ENCODE results near the gene BNC2. TPM values are rescaled to one million over a fixed set of nuclear protein-coding genes. Genes with fewer than 3 reads are reported as not detected.

The BNC2 gene
- total RNA-seq, 1 donor from 2014 or later: 15.2 TPM

GRCh38 chr9:16361118-16361517 lies 509.4 kb downstream of the BNC2 start:
- Mint-ChIP-seq H3K4me3 (ENCODE audit: unreplicated experiment) (no peak overlapping the region), H3K9me3 (ENCODE audit: unreplicated experiment) (peaks cover 2% of the 10 kb centered on the region), H3K4me1 (ENCODE audit: low read depth, unreplicated experiment) (no peaks in the 10 kb centered on the region), H3K27me3 (ENCODE audit: unreplicated experiment) (peaks cover 4% of the 10 kb centered on the region), H3K27ac (ENCODE audit: unreplicated experiment) (no peak overlapping the region), H3K36me3 (ENCODE audit: unreplicated experiment) (peaks cover 11% of the 10 kb centered on the region)
- no peak for TF ChIP-seq CTCF (IDR thresholded peaks at IDR 0.05; ENCODE audit: partially characterized antibody, unreplicated experiment)
- DNase-seq: no peak

GRCh38 chr9:16360247-16360646 lies 510.2 kb downstream of the BNC2 start:
- H3K9me3 Mint-ChIP-seq (ENCODE audit: unreplicated experiment): peaks cover 2% of the 10 kb centered on the region
- no peak overlapping the region for H3K4me3 Mint-ChIP-seq (ENCODE audit: unreplicated experiment)
- no peaks in the 10 kb centered on the region for H3K4me1 Mint-ChIP-seq (ENCODE audit: low read depth, unreplicated experiment)
- peaks cover 4% of the 10 kb centered on the region for H3K27me3 Mint-ChIP-seq (ENCODE audit: unreplicated experiment)
- no peak overlapping the region for H3K27ac Mint-ChIP-seq (ENCODE audit: unreplicated experiment)
- no peak for TF ChIP-seq CTCF (IDR thresholded peaks at IDR 0.05; ENCODE audit: partially characterized antibody, unreplicated experiment)
- H3K36me3 Mint-ChIP-seq (ENCODE audit: unreplicated experiment): peaks cover 7% of the 10 kb centered on the region
- DNase-seq: no peak
